GM19438 (cell line): ENCODE measurements around the gene COL6A1.
"Not testable (repeated sequence)": the region's sequence is repeated elsewhere in the genome, so short reads cannot be mapped to it uniquely, and the experiment has no call there.

Experiments used
- ATAC-seq: cut with Tn5 transposase; IDR thresholded peaks from one replicate; pipeline ENCODE4 v1.9.1; 2021; ENCODE audit warnings: low read depth; ENCODE audit not compliant: unreplicated experiment

Gene COL6A1

DNA sequence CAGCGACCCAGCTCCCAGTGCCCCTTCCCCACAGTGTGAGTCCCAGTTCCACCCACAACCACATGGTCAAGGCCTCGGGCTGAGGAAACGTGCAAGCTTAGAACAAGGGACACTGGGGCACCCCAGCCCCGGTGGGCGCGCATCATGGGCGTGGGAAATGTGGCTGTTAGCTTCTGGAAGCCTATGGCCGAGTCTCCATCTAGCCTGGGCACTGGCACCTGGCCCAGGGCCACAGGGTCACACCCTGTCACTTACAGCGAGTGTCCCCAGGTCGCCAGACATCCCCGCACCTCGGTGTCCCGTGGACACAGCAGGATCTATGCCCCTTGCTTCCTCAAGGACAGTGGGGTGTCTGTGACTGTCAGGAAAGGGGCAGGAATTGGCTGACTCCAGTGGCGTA, 37.0 kb upstream of the COL6A1 start:
- no peak for ATAC-seq

DNA sequence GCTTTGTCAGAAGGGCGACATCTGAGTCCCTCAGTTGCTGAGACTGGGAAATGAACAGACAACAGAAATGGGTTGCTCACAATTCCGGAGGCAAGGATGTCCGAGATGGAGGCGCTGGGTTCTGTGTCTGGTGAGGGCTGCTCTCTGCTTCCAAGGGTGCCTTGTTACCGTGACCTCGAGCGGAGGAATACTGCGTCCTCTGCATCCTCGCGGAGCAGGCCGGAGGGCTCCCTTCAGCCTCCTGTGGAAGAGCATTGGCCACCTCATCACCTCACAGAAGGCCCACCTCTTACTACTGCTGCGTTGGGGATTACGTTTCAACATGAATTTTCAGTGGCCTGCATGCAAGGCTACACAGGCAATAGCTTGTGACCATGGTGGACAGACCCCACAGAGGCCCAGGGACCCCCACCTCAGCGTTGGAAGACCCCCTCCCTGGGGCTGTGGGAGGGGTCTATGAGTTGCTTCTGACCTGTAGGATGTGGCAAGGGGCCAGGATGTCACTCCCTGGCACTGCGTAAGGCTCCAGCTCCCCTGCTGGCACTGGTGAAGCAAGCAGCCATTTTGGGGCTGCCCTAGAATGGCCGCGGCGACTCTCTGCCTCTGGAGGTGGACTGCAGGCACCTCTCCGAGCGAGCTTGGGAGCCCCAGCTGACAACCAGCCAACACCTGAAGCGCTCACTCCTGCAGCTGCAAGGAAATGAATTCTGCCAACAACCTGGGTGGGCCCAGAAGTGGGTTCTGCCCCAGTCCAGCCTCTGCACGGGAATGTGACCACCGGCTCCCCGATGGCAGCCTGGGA, 36.3 kb upstream of the COL6A1 start:
- no peak for ATAC-seq

DNA sequence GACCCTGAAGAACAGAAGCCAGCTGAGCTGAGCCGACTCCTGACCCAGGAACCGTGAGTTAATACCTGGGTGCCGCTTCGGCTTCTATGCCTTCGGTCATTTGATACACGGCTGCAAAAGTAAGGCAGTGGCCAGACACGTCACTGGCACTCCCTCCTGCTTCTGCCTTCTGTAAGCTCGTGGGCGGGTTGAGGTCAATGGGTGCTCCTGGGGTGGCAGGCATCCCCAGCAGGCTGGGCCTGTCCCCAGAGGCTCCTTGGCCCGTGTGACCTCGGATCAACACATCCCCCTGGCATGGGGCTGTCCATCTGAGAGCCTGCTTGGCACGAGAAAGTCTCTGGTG, 35.7 kb upstream of the COL6A1 start:
- ATAC-seq, result no peak

DNA sequence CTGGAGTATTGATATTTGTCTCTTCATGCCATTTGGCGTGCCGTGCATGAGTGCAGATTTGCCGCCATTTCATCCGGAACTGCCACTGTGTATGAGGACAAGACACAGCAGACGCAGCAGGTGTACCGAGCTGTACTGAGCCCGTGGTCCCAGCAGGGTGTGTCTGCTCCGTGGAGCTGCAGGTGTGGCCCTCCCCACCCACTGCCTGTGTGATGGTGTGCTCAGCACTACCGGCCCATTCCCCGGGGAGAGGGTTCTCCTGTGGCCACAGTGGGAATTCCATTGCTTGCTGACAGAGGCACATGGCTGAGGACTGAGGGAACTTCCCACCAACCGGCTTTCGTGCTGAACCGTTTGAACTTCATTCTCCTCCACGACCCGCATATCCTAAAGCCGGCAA, 34.3 kb upstream of the COL6A1 start:
- no peak for ATAC-seq

DNA sequence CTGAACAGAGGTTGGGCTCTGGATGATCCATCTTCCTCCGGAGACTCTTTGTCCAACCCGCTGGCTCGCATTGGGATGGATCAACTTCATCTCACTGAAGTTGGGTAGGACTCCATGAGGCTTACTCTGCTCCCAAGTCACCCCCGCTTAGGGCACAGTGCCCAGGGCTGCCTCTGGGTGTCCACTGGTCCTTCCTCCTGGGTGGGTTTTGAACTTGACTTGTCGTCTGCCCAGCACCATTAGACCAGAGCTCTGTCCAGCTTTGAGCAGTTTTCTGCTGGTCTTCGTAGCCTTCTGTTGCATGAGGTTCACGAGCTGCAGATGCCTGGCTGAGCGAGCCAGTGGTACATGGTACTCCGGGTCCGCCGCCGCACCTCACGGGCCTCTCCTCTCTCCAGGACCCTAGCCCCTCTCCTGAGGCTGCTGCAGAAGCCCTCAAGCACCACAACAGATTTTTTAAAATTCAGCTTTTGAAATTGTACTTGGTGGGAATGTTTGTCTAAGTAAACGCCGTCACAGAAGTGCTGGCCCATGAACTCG, 33.8 kb upstream of the COL6A1 start:
- ATAC-seq, result no peak

DNA sequence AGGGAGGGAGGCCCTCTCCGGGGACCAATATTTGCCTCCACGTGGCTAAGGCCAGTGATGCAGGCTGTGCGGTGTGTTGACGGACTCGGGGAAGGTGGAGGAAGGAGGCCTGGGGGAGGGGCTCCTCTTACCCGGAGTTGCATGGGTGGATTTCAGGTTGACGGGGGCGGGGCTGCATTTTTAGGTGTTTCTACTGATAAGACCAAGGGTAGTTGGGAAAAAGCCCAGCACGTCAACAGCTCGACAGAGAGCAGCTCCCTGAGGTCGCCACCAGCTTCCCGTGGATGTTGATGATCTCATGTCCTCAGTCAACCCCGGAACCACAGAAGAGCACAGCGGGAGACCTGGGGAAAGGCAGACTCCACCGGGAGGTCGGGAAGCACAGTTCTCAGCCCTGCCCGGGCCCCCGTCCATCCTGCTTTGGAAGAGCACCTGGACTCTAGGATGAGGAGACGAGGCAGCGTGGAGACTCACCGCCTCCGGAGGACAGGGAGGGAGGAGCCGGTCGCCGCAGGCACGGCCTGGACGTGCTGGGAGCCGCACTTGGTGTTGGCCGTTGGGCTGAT, 32.9 kb upstream of the COL6A1 start:
- no peak for ATAC-seq

DNA sequence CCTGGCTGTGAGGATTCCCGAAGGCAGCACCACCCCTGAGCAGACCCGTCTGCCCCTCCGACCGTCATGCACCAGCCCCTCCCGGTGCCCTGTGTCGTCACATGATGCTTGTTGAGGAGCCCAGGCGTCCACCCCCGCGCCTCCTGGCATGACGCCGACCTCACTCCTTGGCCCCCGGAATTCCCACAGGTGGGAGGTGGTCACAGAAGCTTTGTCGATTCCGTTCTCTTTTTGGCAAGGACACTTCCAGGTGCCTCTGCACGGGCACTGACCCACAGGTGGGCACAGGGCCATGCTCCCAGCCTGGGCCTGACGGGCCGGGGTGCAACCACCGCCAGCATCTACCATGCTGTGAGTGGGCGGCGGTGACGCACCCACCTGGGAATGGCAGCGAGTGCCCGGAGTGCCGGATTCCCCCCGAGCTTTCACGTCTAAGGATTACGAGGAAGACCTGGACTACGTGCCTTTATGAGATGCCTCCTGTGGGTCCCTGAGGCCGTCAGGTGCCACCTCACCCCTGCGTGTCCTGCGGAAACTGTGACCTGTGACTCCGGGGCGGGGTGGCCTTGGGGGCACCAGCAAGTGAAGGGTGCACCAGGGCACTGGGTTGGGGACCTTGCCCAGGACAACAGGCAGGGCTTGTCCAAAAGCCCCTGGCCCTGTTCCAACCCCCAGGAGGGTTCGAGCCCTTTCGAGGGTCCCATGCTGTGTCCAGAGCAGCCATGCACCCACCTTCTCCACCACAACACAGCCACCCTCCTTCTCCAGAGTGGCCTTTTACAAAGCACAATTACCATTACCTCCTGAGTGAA, 31.4 kb upstream of the COL6A1 start:
- no peak for ATAC-seq

DNA sequence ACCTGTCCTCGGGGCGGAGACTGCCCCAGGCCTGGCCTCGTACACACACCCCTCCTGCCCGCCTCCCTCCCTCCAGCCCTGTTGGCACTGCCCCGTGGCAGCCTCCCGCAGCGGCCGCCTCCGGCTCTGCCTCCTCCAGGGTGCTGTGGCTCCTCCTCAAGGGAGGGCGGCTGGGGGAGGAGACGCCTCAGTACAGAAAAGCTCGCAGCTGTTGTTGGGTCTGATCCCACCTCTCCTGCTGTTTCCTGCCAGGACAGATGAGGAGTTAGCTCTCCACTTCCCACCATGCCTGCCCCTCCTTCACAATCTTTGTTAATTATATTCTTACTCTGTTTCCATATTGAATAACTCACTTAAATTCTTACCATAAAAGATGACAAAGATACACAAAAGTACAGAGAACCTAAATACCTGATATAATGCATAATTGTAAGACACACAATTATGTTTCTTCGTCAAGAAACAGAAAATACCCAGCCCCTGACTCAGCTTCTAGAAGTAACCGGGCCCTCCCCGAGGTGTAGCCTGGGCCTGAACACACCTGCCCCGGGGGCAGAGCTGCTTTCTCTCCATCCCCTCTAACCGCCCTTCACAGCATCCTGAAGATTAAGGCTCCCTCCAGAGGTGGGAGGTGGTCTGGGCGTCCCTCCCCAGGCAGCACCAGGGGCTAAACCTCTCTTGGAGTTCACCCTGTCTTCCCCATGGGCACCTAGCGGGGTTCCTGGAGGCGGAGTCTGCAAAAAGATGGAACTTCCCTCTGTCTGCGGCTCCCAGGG, 30.6 kb upstream of the COL6A1 start:
- no peak for ATAC-seq

DNA sequence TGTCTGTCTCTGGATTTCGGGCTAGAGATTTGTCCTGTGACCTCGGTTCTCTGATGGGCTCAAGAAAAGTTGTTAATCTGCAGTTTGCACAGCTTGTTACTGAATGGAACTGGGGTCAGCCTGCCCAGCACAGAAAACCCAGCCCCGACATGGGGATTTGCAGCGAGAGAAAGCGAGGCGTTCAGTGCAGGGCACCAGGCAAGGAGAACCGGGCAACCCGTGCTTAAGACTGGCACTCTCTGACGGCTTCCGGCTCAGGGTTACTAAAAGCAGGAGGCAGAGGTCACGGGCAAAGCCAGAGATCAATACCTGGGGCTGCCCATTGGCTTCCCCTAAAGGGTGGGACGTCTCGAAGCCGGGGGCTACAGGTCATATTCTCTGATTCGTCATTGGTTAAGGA, 29.9 kb upstream of the COL6A1 start:
- ATAC-seq, result no peak

DNA sequence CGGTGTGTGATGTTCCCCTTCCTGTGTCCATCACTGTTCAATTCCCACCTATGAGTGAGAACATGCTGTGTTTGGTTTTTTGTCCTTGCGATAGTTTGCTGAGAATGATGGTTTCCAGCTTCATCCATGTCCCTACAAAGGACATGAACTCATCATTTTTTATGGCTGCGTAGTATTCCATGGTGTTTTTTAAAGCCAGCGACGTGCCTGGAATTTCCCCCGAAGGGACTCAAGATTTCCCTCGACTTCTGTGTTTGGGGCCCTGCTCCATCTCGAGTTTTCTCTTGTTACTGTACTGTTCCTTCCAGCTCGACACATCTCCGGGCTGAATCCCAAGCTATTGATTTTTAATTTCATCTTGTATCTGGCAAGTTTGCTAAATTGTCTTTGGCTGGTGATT, 29.0 kb upstream of the COL6A1 start:
- not testable (repeated sequence) for ATAC-seq

DNA sequence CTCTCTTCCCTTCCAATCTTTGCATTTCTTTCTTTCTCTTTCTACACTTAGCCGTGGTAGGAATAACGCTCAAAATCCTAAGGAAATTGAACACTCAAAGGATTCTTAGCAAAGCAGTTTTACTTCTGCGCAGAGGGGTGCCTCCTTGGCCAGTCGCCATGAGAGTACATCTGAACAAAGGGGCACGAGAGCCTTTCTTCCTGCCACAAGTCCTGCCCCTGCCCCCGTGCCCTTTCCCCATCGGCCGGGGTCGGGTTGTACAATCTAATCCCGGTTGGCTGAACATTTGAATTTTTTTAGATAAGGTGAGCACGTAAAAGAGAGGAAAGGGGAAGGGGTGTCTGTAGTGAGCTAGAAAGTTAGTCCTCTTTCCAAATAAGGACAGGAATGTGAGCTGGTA, 28.6 kb upstream of the COL6A1 start:
- no peak for ATAC-seq

DNA sequence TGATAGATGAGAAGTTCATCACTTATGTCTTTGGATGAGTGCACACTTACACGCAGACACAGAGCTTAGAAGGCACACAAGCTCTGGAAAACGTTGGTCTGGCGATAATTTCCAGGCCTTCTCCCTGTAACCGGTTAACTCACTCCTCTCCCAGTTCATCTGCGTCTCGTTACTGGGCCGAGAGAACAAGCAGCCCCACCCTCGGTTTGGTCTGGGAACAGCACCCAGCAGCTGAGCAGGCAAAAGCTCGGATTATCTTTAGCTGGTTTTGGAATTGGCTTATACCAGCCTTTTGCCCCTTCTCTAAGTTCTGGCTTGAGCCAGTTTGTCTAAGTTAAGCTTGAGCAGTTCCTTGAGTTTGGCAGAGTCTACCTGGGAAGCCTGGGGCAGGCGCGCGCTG, 27.3 kb upstream of the COL6A1 start:
- no peak for ATAC-seq

DNA sequence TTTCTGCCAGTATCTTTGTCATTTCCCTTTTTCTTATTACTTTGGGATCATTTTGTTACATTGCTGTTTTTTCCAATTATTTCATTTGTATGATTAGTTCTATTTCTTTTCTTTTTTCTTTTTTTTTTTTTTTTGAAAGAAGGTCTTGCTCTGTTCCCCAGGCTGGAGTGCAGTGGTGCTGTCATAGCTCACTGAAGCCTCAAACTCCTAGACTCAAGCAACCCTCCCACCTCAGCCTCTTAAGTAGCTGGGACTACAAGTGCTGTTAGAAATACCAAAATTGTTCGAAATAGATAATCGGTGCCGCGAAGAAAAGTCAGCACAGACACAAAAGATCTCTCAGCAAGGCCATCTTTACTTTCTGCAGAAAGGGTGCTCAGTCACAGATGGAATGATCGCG, 26.6 kb upstream of the COL6A1 start:
- ATAC-seq, result no peak

DNA sequence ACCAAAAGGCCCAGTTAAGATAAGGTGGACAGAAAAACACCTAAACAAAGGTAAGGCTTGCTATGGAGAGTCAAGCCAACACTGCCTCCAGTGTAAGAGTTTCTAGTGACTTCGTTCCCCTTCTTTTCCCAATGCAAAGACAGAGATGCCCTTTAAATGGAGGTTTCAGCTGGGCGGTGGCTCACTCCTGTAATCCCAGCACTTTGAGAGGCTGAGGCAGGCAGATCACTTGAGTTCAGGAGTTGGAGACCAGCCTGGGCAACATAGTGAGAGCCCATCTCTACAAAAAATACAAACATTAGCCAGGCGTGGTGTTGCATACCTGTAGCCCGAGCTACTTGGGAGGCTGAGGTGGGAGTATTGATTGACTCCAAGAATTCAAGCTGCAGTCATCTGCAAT, 24.0 kb upstream of the COL6A1 start:
- ATAC-seq, result no peak

DNA sequence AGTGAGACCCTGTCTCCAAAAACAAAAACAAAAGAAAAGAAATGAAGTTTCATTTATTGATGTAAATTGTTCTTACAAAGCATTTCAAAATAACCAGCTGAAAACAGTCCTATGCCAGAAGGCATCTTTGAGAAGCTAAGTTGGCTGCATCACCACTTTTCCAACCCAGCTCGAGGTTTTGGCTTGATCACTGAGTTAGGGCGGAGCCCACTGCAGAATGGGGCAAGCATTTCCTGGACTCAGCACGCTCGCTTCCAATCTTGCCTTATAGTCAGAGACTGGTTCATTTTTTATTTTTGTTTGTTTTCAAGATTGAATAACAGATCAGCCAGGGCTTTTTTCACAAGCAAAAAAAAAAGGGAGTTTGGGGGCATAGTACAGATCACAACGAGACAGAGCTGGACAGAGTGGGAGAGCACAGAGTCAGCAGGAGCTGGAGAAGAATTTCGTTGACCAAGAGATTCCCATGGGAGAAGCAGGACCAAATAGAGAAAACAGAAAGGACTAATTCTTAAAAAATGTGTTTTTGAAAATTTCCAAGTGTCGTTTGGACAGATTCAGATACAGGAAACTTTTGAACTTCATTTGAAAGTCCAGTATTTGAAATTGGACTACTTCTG, 23.5 kb upstream of the COL6A1 start:
- ATAC-seq, result no peak

DNA sequence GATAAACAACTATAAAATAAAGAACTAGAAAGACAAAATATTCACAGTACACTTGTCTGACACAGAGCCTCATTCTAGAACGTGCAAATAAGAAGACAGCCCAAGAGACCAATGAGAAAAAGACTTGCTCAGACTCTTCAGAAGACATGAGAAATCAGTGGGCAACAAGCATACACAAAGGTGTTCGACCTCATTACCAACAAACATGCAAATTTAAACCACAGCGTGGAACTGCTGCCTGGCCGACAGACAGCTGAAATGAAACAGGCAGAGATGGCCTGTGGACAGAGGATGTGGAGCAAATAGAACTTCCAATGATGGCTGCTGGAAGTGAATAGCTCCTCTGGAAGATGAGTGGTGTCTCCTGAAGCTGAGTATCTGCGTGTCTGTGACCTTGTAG, 22.4 kb upstream of the COL6A1 start:
- no peak for ATAC-seq

DNA sequence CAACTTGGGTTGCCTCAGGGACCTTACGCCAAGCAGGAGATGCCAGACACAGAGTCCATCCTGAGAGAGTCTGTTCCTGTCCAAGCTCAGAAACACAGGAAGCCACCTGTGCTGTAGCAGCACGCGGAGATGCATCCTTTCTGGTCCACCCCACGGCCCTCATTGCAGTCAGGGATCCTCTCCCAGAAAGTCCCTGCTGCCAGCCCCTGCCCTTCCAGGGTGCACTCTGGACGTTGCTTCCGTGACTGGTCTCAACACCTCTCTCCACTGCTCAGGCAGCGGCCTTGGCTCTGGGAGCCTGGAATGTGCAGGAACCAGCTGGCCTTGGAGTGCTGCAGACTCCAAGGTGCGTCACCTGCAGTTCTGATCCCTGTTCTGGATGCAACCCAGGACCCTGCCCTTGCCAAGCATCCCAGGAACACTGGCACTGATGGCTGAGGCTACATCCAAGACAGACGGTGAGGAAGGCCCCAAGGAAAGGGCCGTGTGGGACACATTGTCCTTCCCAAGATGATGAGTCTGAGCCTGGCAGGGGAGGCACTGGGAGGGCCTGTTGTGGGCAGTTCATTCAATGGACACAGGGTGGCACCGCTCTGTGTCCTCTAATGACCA, 21.7 kb upstream of the COL6A1 start:
- ATAC-seq, result no peak

DNA sequence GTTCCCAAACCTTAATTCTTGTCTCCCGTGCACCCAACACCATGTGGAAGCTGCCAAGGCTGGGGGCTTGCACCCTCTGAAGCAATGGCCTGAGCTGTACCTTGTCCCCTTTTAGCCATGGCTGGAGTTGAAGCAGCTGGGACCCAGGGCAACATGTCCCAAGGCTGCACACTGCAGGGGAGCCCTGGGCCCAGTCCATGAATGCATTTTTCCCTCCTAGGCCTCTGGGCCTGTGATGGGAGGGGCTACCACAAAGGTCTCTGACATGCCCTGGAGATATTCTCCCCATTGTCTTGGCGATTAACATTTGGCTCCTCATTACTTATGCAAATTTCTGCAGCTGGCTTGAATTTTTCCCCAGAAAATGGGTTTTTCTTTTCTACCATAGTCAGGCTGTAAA, 20.2 kb upstream of the COL6A1 start:
- not testable (repeated sequence) for ATAC-seq

DNA sequence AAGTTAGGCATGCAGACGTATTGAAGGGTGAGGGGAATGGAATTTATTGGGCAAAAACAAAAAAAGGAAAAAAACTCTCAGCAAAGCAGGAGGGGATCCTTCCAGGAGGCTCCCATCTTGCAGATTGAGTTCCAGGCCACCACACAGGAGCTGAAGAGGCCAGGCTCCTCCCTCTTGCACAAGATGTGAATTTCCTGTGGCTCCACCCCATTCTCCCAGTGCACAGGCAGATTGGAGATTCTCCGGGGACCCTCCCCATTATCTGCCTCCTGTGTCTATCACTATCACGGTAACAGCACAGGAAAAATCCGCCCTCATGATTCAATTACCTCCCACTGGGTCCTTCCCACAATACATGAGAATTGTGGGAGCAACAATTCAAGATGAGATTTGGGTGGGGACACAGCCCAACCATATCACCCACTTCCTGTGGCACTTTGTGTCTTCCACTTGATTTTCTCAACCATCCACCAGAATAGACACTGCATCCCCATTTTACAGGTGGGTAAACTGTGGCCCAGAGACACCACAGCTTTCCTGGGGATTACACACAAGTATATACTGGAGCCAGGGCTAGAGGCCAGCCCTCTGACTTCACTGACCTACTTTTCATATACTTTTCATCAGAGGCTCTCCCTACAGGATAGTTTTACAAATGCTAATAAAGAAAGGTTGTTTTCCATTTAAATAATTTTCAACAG, 18.9 kb upstream of the COL6A1 start:
- ATAC-seq, result no peak

DNA sequence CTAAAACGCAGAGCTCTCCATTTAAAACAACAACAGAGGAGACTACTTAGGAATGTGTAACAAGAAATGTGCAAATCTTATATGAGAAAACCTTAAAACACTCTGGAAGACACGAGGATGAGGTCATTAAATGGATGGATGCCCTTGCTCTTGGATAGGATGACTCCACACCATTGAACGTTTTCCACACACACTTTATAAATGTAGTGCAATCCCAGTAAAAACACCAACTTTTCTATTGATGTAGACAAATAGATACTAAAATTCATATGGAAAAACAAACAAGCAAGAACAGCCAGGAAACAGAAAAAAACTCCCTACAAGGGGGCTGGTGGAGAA, 18.4 kb upstream of the COL6A1 start:
- no peak for ATAC-seq
